Measurements from ENCODE around the gene LRRC3.

DNA sequence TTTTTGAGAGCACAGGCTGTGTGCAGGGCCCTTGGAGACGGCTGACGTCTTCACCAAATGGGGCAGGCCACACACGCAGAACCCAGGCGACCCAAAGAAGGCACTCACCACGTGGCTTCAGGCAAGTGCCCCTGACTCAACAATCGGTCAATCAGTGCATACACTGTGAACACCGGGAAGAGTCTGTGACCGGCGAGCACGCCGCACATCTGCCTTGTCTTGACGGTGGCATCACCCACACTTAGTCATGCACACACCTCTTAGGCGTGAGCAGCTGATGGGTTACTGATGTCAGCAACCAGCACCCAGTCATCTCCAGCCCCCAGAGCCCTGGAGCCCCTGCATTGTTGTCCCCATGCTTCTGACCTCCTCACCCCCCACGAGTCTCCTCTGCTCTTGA, 4.9 kb upstream of the LRRC3 start:
- TF ChIP-seq POLR2AphosphoS5 (IDR thresholded peaks at IDR 0.05) (no peak), POLR2A (IDR thresholded peaks at IDR 0.05) (no peak)
- TF ChIP-seq, protein P1, sequence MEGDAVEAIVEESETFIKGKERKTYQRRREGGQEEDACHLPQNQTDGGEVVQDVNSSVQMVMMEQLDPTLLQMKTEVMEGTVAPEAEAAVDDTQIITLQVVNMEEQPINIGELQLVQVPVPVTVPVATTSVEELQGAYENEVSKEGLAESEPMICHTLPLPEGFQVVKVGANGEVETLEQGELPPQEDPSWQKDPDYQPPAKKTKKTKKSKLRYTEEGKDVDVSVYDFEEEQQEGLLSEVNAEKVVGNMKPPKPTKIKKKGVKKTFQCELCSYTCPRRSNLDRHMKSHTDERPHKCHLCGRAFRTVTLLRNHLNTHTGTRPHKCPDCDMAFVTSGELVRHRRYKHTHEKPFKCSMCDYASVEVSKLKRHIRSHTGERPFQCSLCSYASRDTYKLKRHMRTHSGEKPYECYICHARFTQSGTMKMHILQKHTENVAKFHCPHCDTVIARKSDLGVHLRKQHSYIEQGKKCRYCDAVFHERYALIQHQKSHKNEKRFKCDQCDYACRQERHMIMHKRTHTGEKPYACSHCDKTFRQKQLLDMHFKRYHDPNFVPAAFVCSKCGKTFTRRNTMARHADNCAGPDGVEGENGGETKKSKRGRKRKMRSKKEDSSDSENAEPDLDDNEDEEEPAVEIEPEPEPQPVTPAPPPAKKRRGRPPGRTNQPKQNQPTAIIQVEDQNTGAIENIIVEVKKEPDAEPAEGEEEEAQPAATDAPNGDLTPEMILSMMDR (IDR thresholded peaks at IDR 0.05), result no peak

All from breast epithelium (tissue), 3 donors.